ENCODE results near the gene NOS1AP. TPM values are rescaled to one million over a fixed set of nuclear protein-coding genes. Genes with fewer than 3 reads are reported as not detected.

Gene NOS1AP
- total and polyA plus RNA-seq, 2 donors (not counting 3 experiments of a cell fraction or from before 2014, with no cell fraction given): 1.3 to 5.4 TPM

DNA sequence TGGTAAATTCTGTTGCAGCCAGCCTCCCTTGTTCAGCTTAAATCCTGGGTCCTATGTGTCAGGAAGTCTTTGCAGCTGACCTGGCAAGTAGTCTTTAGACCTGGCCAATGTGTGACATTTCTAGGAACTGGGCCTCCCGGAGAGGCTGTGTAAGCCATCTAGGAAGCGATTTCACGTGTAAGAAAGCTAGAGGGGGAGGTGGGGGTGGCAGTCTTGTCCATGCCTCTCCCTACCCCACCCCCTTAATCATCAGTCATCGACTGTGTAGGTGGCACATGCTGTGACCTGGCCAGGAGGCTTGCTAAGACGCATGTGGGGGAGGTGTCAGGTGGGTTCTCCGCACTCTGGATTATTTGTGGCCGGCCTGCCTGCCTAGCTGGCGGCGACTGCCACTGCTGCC, 320.5 kb downstream of the NOS1AP start:
- dilution Hi-C loops (cut with MboI; ENCODE audit: extremely low pct_ligation_motif_present, low sequenced_read_pairs): no loop called here
- H3K9ac ChIP-seq (replicated peaks; ENCODE audit: extremely low read depth, insufficient read depth, low read length): no peak overlapping the region
- no peak for FAIRE-seq

More for the DNA sequence above, 320.5 kb downstream of the NOS1AP start:
- Histone ChIP-seq H3K4me3 (replicated peaks in 1 of 3; ENCODE audit: insufficient read depth in 1 of 3, low read depth in 1 of 3, low read length in 3 of 3) (no peak overlapping the region), H3K36me3 (ENCODE audit: control insufficient read depth in 2 of 2, extremely low read depth in 1 of 2, insufficient read depth in 2 of 2, low read length in 2 of 2) (no peaks in the 10 kb centered on the region), H3K9me1 (replicated peaks; ENCODE audit: control insufficient read depth, extremely low read depth, insufficient read depth, low read length) (no peaks in the 10 kb centered on the region), H3K4me2 (ENCODE audit: insufficient read depth, low read length) (no peak overlapping the region), H3K9me3 (replicated peaks; ENCODE audit: control insufficient read depth, insufficient read depth, low read length) (no peaks in the 10 kb centered on the region), H3K4me1 (ENCODE audit: control insufficient read depth, extremely low read depth, insufficient read depth, low read length) (no peaks in the 10 kb centered on the region), H3K79me2 (ENCODE audit: control insufficient read depth, insufficient read depth, low read length) (no peaks in the 10 kb centered on the region), H4K20me1 (replicated peaks; ENCODE audit: control insufficient read depth, extremely low read depth, insufficient read depth, low read length) (no peaks in the 10 kb centered on the region), H2AFZ (ENCODE audit: low read depth, low read length) (no peak overlapping the region), H3K27me3 (ENCODE audit: control insufficient read depth in 2 of 2, insufficient read depth in 2 of 2, low read length in 2 of 2) (no peaks in the 10 kb centered on the region), H3K27ac (ENCODE audit: insufficient read depth, low read depth, low read length) (no peak overlapping the region)
- no TSS peak for BruUV-seq (replicated peaks)
- CTCF ChIA-PET: interaction anchor here (1.3 to 4.5 kb wide), 4 partner anchors 32 to 353 kb away, joined by 4 to 51 read pairs (median 16); no protein-coding TSS in a partner anchor
- TF ChIP-seq JUN (IDR thresholded peaks at IDR 0.05; ENCODE audit: borderline replicate concordance, insufficient read depth, insufficient read length, low read depth): no peak
- no peak for TF ChIP-seq POLR2A (IDR thresholded peaks at IDR 0.05; ENCODE audit: low read depth, low read length)
- no peak for TF ChIP-seq CTCF (IDR thresholded peaks at IDR 0.05; ENCODE audit: extremely low read depth in 1 of 2, insufficient read depth in 1 of 2, low read depth in 1 of 2, low read length in 2 of 2)
- TF ChIP-seq FOS (IDR thresholded peaks at IDR 0.05; ENCODE audit: borderline replicate concordance, insufficient read depth, low read length): no peak
- TF ChIP-seq GATA2 (IDR thresholded peaks at IDR 0.05; ENCODE audit: insufficient read depth, insufficient read length, low read depth, low read length): no peak
- no peak for TF ChIP-seq MAX (IDR thresholded peaks at IDR 0.05; ENCODE audit: insufficient read depth, insufficient read length)
- POLR2A ChIA-PET: no interaction called here
- intact Hi-C loops (cut with micrococcal nuclease): loop anchor here (5.0 kb wide), 1 partner anchor 83 kb away; no protein-coding TSS in a partner anchor
- DNase-seq (ENCODE audit: low read depth, low spot score): no peak
